Spleen (tissue), 11 donors: ENCODE results near the gene MACROD2. TPM values are rescaled to one million over a fixed set of nuclear protein-coding genes. Genes with fewer than 3 reads are reported as not detected.

Source experiments
- DNase-seq: peaks from one replicate; pipeline ENCODE4 v3.0.0-alpha.2; 2020
- H3K27ac ChIP-seq, 8 donors: fragments of 200-600 bp; sonication (generic) in 7 of 8; 1 replicate in 4 of 8; 2 replicates in 4 of 8; pipeline versions ENCODE4 v1.5.0 to v1.8.0; 2016 to 2021; ENCODE audit warnings: inconsistent platforms in 4 of 8, mild to moderate bottlenecking in 4 of 8, moderate library complexity in 1 of 8
- H3K27me3 ChIP-seq, 7 donors: fragments of 200-600 bp; sonication (generic) in 6 of 7; replicated peaks in 1 of 7; 1 replicate in 4 of 7; 2 replicates in 3 of 7; pipeline versions ENCODE4 v1.5.0 to v1.8.0; 2016 to 2021; ENCODE audit warnings: inconsistent platforms in 3 of 7, mild to moderate bottlenecking in 1 of 7
- H3K36me3 ChIP-seq, 6 donors: fragments of 200-600 bp; sonication (generic) in 5 of 6; 1 replicate in 4 of 6; 2 replicates in 2 of 6; pipeline versions ENCODE4 v1.5.0 to v1.8.0; 2016 to 2021; ENCODE audit warnings: inconsistent platforms in 2 of 6
- H3K4me1 ChIP-seq, 6 donors: fragments of 200-600 bp; sonication (generic) in 5 of 6; 1 replicate in 3 of 6; 2 replicates in 3 of 6; pipeline versions ENCODE4 v1.5.0 to v1.8.0; 2016 to 2021; ENCODE audit warnings: inconsistent platforms in 3 of 6
- H3K4me3 ChIP-seq, 8 donors: fragments of 200-600 bp; sonication (generic) in 7 of 8; 1 replicate in 4 of 8; 2 replicates in 4 of 8; pipeline versions ENCODE4 v1.5.0 to v1.8.0; 2016 to 2021; ENCODE audit warnings: inconsistent platforms in 4 of 8, mild to moderate bottlenecking in 4 of 8, moderate library complexity in 2 of 8
- H3K9me3 ChIP-seq, 8 donors: fragments of 200-600 bp; sonication (generic) in 7 of 8; 1 replicate in 4 of 8; 2 replicates in 4 of 8; pipeline versions ENCODE4 v1.5.0 to v1.8.0; 2016 to 2021; ENCODE audit warnings: inconsistent platforms in 4 of 8
- CTCF ChIP-seq, 11 experiments: fragments of 200-600 bp in 7 of 11; fragments of 450-650 bp in 4 of 11; sonication (generic) in 4 of 11; IDR thresholded peaks in 8 of 11; conservative IDR thresholded peaks in 3 of 11; 1 replicate in 7 of 11; 2 replicates in 4 of 11; pipeline versions ENCODE4 v1.4.0 to v1.8.0; 2016 to 2021; ENCODE audit warnings: antibody characterized with exemption in 11 of 11, inconsistent platforms in 4 of 11, mild to moderate bottlenecking in 1 of 11
- POLR2A ChIP-seq, 3 donors: fragments of 450-650 bp; IDR thresholded peaks; one replicate each; pipeline ENCODE4 v1.5.1; 2017; ENCODE audit warnings: antibody characterized with exemption in 3 of 3, mild to moderate bottlenecking in 1 of 3
- POLR2AphosphoS5 ChIP-seq, 3 donors: sonication (generic); formaldehyde crosslinking; IDR thresholded peaks; one replicate each; pipeline ENCODE4 v1.5.1; 2017; ENCODE audit warnings: antibody characterized with exemption in 3 of 3
- WGBS, 5 donors: extraction: QIAGEN DNeasy Blood & Tissue Kit in 3 of 5; methylation state at CpG; one replicate each; pipeline versions ENCODE4 v1.1.5 to v1.1.7; 2013 to 2018; 5-methylcytosine and 5-hydroxymethylcytosine counted together
- intact Hi-C: fragments of 100-400 bp; cut with DNase I; formaldehyde crosslinking; loops from one replicate; pipeline ENCODE4 v1.15.0; 2023; ENCODE audit warnings: low total_unique reads
- polyA plus RNA-seq, 3 donors: library from polyadenylated mRNA; stranded (reverse); fragments of 200-250 nt; gene quantifications; one replicate each; pipeline ENCODE4 v1.2.1, GENCODE V29; 2013
- total RNA-seq, 7 donors: library from RNA; depleted of rRNA in 3 of 7; stranded (reverse); fragments of >200 nt in 3 of 7; fragmentation: NEBNext Ultra II Directional in 4 of 7; extraction: Animal tissue kit (Norgen Biotek cat#: 25700) in 4 of 7; gene quantifications; one replicate each; pipeline versions ENCODE4 v1.1.0 to v1.2.1, GENCODE V29; 2016 to 2021
- donor health status: healthy with polysubstance abuse.
- donor health status: DM: no; HTN: no; CAD: no; lungs with moderate emphysema.
- donor health status: DM: no; HTN: no; CAD: no.
- donor health status: Bipolar disorder and iron deficiency.
- donor health status: healthy.
- donor health status: DM: no; HTN: no; CAD: no.
- donor health status: DM: yes; HTN: yes; CAD: no.

MACROD2 gene
- total and polyA plus RNA-seq, 10 donors: 1.5 to 4.7 (median 3.4) TPM

GRCh38 chr20:14637441-14637840 is 642.1 kb downstream of the MACROD2 start:
- intact Hi-C loops: no loop called here
- TF ChIP-seq POLR2AphosphoS5 (IDR thresholded peaks at IDR 0.05): no peak
- no peak for TF ChIP-seq CTCF (IDR thresholded peaks at IDR 0.05 in 8 of 11, conservative IDR thresholded peaks at IDR 0.05 in 3 of 11)
- TF ChIP-seq POLR2A (IDR thresholded peaks at IDR 0.05): no peak

GRCh38 chr20:14643146-14643545 is 647.8 kb downstream of the MACROD2 start:
- Histone ChIP-seq H3K27me3 (no peaks in the 10 kb centered on the region), H3K4me1 (no peaks in the 10 kb centered on the region), H3K4me3 (no peak overlapping the region), H3K36me3 (no peaks in the 10 kb centered on the region), H3K27ac (no peak overlapping the region), H3K9me3 (peaks cover 0 to 32% (median 19%) of the 10 kb centered on the region in 8 donors)
- no peak for DNase-seq
- no peak for TF ChIP-seq CTCF (IDR thresholded peaks at IDR 0.05 in 8 of 11, conservative IDR thresholded peaks at IDR 0.05 in 3 of 11)
- TF ChIP-seq POLR2A (IDR thresholded peaks at IDR 0.05): no peak
- no peak for TF ChIP-seq POLR2AphosphoS5 (IDR thresholded peaks at IDR 0.05)
- intact Hi-C loops: no loop called here

More at GRCh38 chr20:14637441-14637840, 642.1 kb downstream of the MACROD2 start:
- WGBS, 5 donors: 77 to 89% (median 83%) methylated on average over 4 of the region's 4 CpGs
- DNase-seq: no peak
- H3K27me3 ChIP-seq: no peaks in the 10 kb centered on the region
- H3K9me3 ChIP-seq: peaks cover 0 to 27% (median 19%) of the 10 kb centered on the region in 8 donors
- H3K36me3 ChIP-seq: no peaks in the 10 kb centered on the region
- H3K27ac ChIP-seq: no peak overlapping the region
- H3K4me1 ChIP-seq: no peaks in the 10 kb centered on the region
- no peak overlapping the region for H3K4me3 ChIP-seq

- no peaks in the 10 kb centered on the region for H3K27me3 ChIP-seq
- intact Hi-C loops: no loop called here
- no peaks in the 10 kb centered on the region for H3K36me3 ChIP-seq
- TF ChIP-seq POLR2AphosphoS5 (IDR thresholded peaks at IDR 0.05) (no peak), CTCF (IDR thresholded peaks at IDR 0.05 in 8 of 11, conservative IDR thresholded peaks at IDR 0.05 in 3 of 11) (no peak), POLR2A (IDR thresholded peaks at IDR 0.05) (no peak)
- H3K27ac ChIP-seq: no peak overlapping the region
- no peak for DNase-seq
- WGBS, 5 donors: 81 to 97% (median 86%) methylated on average over 1 of the region's 1 CpG
- H3K4me1 ChIP-seq: no peaks in the 10 kb centered on the region
- H3K4me3 ChIP-seq: no peak overlapping the region
- H3K9me3 ChIP-seq: peaks cover 0 to 32% (median 19%) of the 10 kb centered on the region in 8 donors
Measured at GRCh38 chr20:14643556-14643955, 648.2 kb downstream of the MACROD2 start.

GRCh38 chr20:14644306-14645097 is 649.2 kb downstream of the MACROD2 start:
- H3K27me3 ChIP-seq: no peaks in the 10 kb centered on the region
- no peaks in the 10 kb centered on the region for H3K36me3 ChIP-seq
- H3K9me3 ChIP-seq: peaks cover 0 to 32% (median 19%) of the 10 kb centered on the region in 8 donors
- no peak overlapping the region for H3K27ac ChIP-seq
- WGBS, 5 donors: 80 to 91% (median 89%) methylated on average over 2 of the region's 2 CpGs
- intact Hi-C loops: no loop called here
- no peak for DNase-seq
- H3K4me3 ChIP-seq: no peak overlapping the region
- TF ChIP-seq POLR2AphosphoS5 (IDR thresholded peaks at IDR 0.05) (no peak), POLR2A (IDR thresholded peaks at IDR 0.05) (no peak), CTCF (IDR thresholded peaks at IDR 0.05 in 8 of 11, conservative IDR thresholded peaks at IDR 0.05 in 3 of 11) (no peak)
- H3K4me1 ChIP-seq: no peaks in the 10 kb centered on the region
